Naive B cell (primary cell): ENCODE data around the gene LAMA4. TPM values are rescaled to one million over a fixed set of nuclear protein-coding genes. Genes with fewer than 3 reads are reported as not detected.

Source experiments
- ATAC-seq, 2 donors: fragments of 150-1000 bp; cut with Tn5 transposase; 2 replicates each; pipeline ENCODE4 v1.10.0; 2021; ENCODE audit warnings: low read depth in 2 of 2, mild to moderate bottlenecking in 2 of 2, moderate library complexity in 2 of 2
- DNase-seq: peaks from one replicate; pipeline ENCODE4 v3.0.0; 2022
- H3K27ac Mint-ChIP-seq, 6 donors: one replicate each; pipeline ENCODE4 v1.8.0; 2020 to 2022; ENCODE audit warnings: mild to moderate bottlenecking in 6 of 6, mixed read lengths in 6 of 6, moderate library complexity in 5 of 6, inconsistent platforms in 2 of 6
- H3K27me3 Mint-ChIP-seq, 3 donors: one replicate each; pipeline ENCODE4 v1.8.0; 2021 to 2022; ENCODE audit warnings: mixed read lengths in 3 of 3, mild to moderate bottlenecking in 1 of 3
- H3K36me3 Mint-ChIP-seq, 2 donors: one replicate each; pipeline ENCODE4 v1.8.0; 2020 to 2022; ENCODE audit warnings: mixed read lengths in 2 of 2, inconsistent platforms in 1 of 2, mild to moderate bottlenecking in 1 of 2
- H3K4me1 Mint-ChIP-seq, 3 donors: one replicate each; pipeline ENCODE4 v1.8.0; 2020 to 2022; ENCODE audit warnings: mixed read lengths in 3 of 3, inconsistent platforms in 1 of 3, mild to moderate bottlenecking in 1 of 3, moderate library complexity in 1 of 3
- H3K4me3 Mint-ChIP-seq, 8 donors: one replicate each; pipeline ENCODE4 v1.8.0; 2020 to 2022; ENCODE audit warnings: mild to moderate bottlenecking in 8 of 8, mixed read lengths in 8 of 8, moderate library complexity in 8 of 8, inconsistent platforms in 2 of 8
- H3K9me3 Mint-ChIP-seq, 7 donors: one replicate each; pipeline ENCODE4 v1.8.0; 2020 to 2022; ENCODE audit warnings: mixed read lengths in 7 of 7, mild to moderate bottlenecking in 5 of 7, inconsistent platforms in 2 of 7, moderate library complexity in 1 of 7
- polyA plus RNA-seq, 6 donors: library from polyadenylated mRNA; unstranded; fragments of 300-500 nt; fragmentation: Illumina TruSeq; gene quantifications; one replicate each; pipeline ENCODE4 v1.2.3, GENCODE V29; 2021; ENCODE audit warnings: low read depth in 6 of 6

The LAMA4 gene
- polyA plus RNA-seq, 6 donors from 2014 or later: not detected

GRCh38 chr6:112245511-112246203 is 8.7 kb downstream of the LAMA4 start:
- no peak for DNase-seq
- Mint-ChIP-seq H3K36me3 (no peaks in the 10 kb centered on the region), H3K27ac (no peak overlapping the region)

GRCh38 chr6:112243861-112244827 is 10.2 kb downstream of the LAMA4 start:
- H3K36me3 Mint-ChIP-seq: no peaks in the 10 kb centered on the region
- peaks cover 0 to 20% (median 8%) of the 10 kb centered on the region in 3 donors for H3K27me3 Mint-ChIP-seq
- ATAC-seq: no peak
- H3K27ac Mint-ChIP-seq: no peak overlapping the region
- no peaks in the 10 kb centered on the region for H3K4me1 Mint-ChIP-seq
- no peaks in the 10 kb centered on the region for H3K9me3 Mint-ChIP-seq
- no peak for DNase-seq
- H3K4me3 Mint-ChIP-seq: no peak overlapping the region

More at GRCh38 chr6:112245511-112246203, 8.7 kb downstream of the LAMA4 start:
- no peaks in the 10 kb centered on the region for H3K9me3 Mint-ChIP-seq
- no peaks in the 10 kb centered on the region for H3K4me1 Mint-ChIP-seq
- no peak overlapping the region for H3K4me3 Mint-ChIP-seq
- ATAC-seq: no peak
- peaks cover 4 to 20% (median 8%) of the 10 kb centered on the region in 3 donors for H3K27me3 Mint-ChIP-seq

- DNase-seq: no peak
- no peaks in the 10 kb centered on the region for H3K4me1 Mint-ChIP-seq
- no peaks in the 10 kb centered on the region for H3K9me3 Mint-ChIP-seq
- ATAC-seq: no peak
- H3K27ac Mint-ChIP-seq: no peak overlapping the region
- no peaks in the 10 kb centered on the region for H3K36me3 Mint-ChIP-seq
- peaks cover 5 to 22% (median 9%) of the 10 kb centered on the region in 3 donors for H3K27me3 Mint-ChIP-seq
- H3K4me3 Mint-ChIP-seq: no peak overlapping the region
Observed at GRCh38 chr6:112241820-112242429, 12.4 kb downstream of the LAMA4 start.

GRCh38 chr6:112237595-112237994 is 16.8 kb downstream of the LAMA4 start:
- Mint-ChIP-seq H3K4me3 (no peak overlapping the region), H3K27me3 (peaks cover 5 to 27% (median 10%) of the 10 kb centered on the region in 3 donors), H3K36me3 (no peaks in the 10 kb centered on the region), H3K4me1 (no peaks in the 10 kb centered on the region), H3K27ac (no peak overlapping the region), H3K9me3 (no peaks in the 10 kb centered on the region)
- ATAC-seq (no peak), DNase-seq (no peak)

GRCh38 chr6:112237066-112237465 is 17.3 kb downstream of the LAMA4 start:
- Mint-ChIP-seq H3K36me3 (no peaks in the 10 kb centered on the region), H3K4me3 (no peak overlapping the region), H3K9me3 (no peaks in the 10 kb centered on the region), H3K27ac (no peak overlapping the region), H3K4me1 (no peaks in the 10 kb centered on the region), H3K27me3 (peaks cover 5 to 22% (median 10%) of the 10 kb centered on the region in 3 donors)
- no peak for DNase-seq
- no peak for ATAC-seq

GRCh38 chr6:112235956-112236355 is 18.4 kb downstream of the LAMA4 start:
- DNase-seq: no peak
- Mint-ChIP-seq H3K27ac (no peak overlapping the region), H3K4me1 (no peaks in the 10 kb centered on the region), H3K36me3 (no peaks in the 10 kb centered on the region), H3K4me3 (no peak overlapping the region), H3K27me3 (peaks cover 5 to 22% (median 10%) of the 10 kb centered on the region in 3 donors), H3K9me3 (no peaks in the 10 kb centered on the region)
- ATAC-seq: no peak

- Mint-ChIP-seq H3K4me1 (no peaks in the 10 kb centered on the region), H3K27ac (no peak overlapping the region), H3K4me3 (no peak overlapping the region), H3K36me3 (no peaks in the 10 kb centered on the region), H3K27me3 (peaks cover 5 to 22% (median 10%) of the 10 kb centered on the region in 3 donors), H3K9me3 (no peaks in the 10 kb centered on the region)
- ATAC-seq (no peak), DNase-seq (no peak)
Observed at GRCh38 chr6:112234601-112235000, 19.8 kb downstream of the LAMA4 start.

GRCh38 chr6:112233847-112234246 is 20.5 kb downstream of the LAMA4 start:
- no peak for ATAC-seq
- H3K27ac Mint-ChIP-seq: no peak overlapping the region
- H3K4me1 Mint-ChIP-seq: no peaks in the 10 kb centered on the region
- H3K4me3 Mint-ChIP-seq: no peak overlapping the region
- H3K36me3 Mint-ChIP-seq: no peaks in the 10 kb centered on the region
- H3K9me3 Mint-ChIP-seq: no peaks in the 10 kb centered on the region
- peaks cover 5 to 22% (median 10%) of the 10 kb centered on the region in 3 donors for H3K27me3 Mint-ChIP-seq
- DNase-seq: no peak

- ATAC-seq (no peak), DNase-seq (no peak)
- Mint-ChIP-seq H3K9me3 (no peaks in the 10 kb centered on the region), H3K27me3 (peaks cover 2 to 17% (median 9%) of the 10 kb centered on the region in 3 donors), H3K4me1 (no peaks in the 10 kb centered on the region), H3K36me3 (no peaks in the 10 kb centered on the region), H3K4me3 (no peak overlapping the region), H3K27ac (no peak overlapping the region)
Observed at GRCh38 chr6:112232845-112233256, 21.5 kb downstream of the LAMA4 start.

GRCh38 chr6:112231594-112232060 is 22.7 kb downstream of the LAMA4 start:
- no peak for DNase-seq
- Mint-ChIP-seq H3K9me3 (no peaks in the 10 kb centered on the region), H3K36me3 (no peaks in the 10 kb centered on the region), H3K27me3 (peaks cover 0 to 11% (median 0%) of the 10 kb centered on the region in 3 donors), H3K27ac (no peak overlapping the region), H3K4me3 (no peak overlapping the region), H3K4me1 (no peaks in the 10 kb centered on the region)
- no peak for ATAC-seq

- ATAC-seq (no peak), DNase-seq (no peak)
- Mint-ChIP-seq H3K36me3 (no peaks in the 10 kb centered on the region), H3K27me3 (peaks cover 0 to 11% (median under 1%) of the 10 kb centered on the region in 3 donors), H3K27ac (no peak overlapping the region), H3K4me3 (no peak overlapping the region), H3K4me1 (no peaks in the 10 kb centered on the region), H3K9me3 (no peaks in the 10 kb centered on the region)
Observed at GRCh38 chr6:112231164-112231563, 23.2 kb downstream of the LAMA4 start.

- peaks cover 4 to 14% (median 8%) of the 10 kb centered on the region in 3 donors for H3K27me3 Mint-ChIP-seq
- H3K4me3 Mint-ChIP-seq: no peak overlapping the region
- no peak for DNase-seq
- ATAC-seq: no peak
- no peak overlapping the region for H3K27ac Mint-ChIP-seq
- H3K4me1 Mint-ChIP-seq: no peaks in the 10 kb centered on the region
- H3K9me3 Mint-ChIP-seq: no peaks in the 10 kb centered on the region
- no peaks in the 10 kb centered on the region for H3K36me3 Mint-ChIP-seq
Observed at GRCh38 chr6:112228480-112229332, 25.7 kb downstream of the LAMA4 start.

GRCh38 chr6:112227992-112228391 is 26.4 kb downstream of the LAMA4 start:
- Mint-ChIP-seq H3K4me1 (no peaks in the 10 kb centered on the region), H3K4me3 (no peak overlapping the region), H3K36me3 (no peaks in the 10 kb centered on the region), H3K9me3 (no peaks in the 10 kb centered on the region), H3K27me3 (peaks cover 6 to 14% (median 9%) of the 10 kb centered on the region in 3 donors), H3K27ac (no peak overlapping the region)
- ATAC-seq (no peak), DNase-seq (no peak)
